NCI-H1092 (cell line): ENCODE measurements around the gene TSC22D1.
"Not testable (repeated sequence)": the region's sequence is repeated elsewhere in the genome, so short reads cannot be mapped to it uniquely, and the experiment has no call there.

ENCODE experiments used
- DNase-seq: peaks from one replicate; lab custom pipeline; 2025; lab: John Stamatoyannopoulos, UW

TSC22D1 gene

GRCh38 chr13:44575741-44576350 is at the start of gene TSC22D1:
Gene TSC22D1 (minus strand): TSS chr13:44576330. CDS start chr13:44576074, 256 bp downstream.
- peak; percentile 15 for DNase-seq

DNA sequence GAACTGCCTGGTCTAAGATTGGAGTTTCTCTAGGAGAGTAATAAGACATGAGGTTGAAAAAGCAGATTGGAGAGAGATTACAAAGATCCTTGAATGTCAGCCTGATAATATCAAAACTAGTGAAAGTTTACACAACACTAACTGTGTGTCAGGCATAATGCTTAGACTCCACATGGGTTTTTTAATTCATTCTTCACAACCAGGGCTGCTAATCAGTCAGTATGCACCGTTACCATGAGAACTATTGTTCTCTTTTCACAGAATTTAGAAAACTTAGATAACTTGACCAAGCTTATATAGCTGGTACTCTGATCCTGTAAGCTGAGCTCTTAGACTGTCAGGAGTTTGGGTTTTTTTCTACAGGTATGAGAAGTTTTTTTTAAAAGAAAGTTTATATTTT is 46.6 kb upstream of the TSC22D1 start:
- no peak for DNase-seq

GRCh38 chr13:44622261-44622660 is 46.1 kb upstream of the TSC22D1 start:
- DNase-seq: no peak

DNA sequence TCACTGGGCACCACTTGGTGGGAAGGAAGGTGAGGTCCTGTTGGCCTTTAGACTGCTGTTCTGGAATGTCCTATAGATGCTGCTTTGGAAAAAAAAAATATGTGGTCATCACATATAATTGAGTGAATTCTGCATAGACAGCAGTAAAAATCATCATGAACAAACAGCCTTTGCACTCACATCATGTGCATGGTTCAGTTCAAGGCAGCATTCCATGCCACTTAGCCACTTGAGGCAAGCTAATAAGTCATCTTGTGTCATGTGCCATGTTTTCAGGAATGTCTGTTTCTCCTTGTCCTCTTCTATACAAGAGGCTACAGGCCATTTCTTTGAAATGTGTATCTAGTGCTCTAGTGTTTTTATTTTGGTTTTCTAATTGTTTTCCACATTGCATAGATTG is 43.9 kb upstream of the TSC22D1 start:
- no peak for DNase-seq

- DNase-seq: no peak
These were observed 43.5 kb upstream of the TSC22D1 start for GRCh38 chr13:44619651-44620050.

- no peak for DNase-seq
These were observed 42.2 kb upstream of the TSC22D1 start for GRCh38 chr13:44618326-44618725.

DNA sequence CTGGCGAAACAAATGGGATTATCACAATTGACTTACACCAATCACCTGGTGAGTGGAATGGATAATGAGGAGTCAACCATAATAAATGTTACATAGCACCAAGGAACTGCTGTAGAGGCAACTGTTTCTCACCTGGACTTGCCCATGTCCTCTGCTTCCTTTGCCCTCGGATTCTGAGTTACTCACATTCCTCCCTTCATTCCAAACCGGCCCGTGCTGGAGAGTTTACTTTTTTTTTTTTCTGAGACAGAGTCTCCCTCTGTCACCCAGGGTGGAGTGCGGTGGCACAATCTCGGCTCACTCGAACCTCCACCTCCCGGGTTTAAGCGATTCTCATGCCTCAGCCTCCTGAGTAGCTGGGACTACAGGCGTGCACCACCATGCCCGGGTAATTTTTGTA is 41.5 kb upstream of the TSC22D1 start:
- no peak for DNase-seq

- no peak for DNase-seq
These were observed 33.0 kb upstream of the TSC22D1 start for GRCh38 chr13:44609137-44609536.

GRCh38 chr13:44605721-44606120 is 29.6 kb upstream of the TSC22D1 start:
- no peak for DNase-seq

DNA sequence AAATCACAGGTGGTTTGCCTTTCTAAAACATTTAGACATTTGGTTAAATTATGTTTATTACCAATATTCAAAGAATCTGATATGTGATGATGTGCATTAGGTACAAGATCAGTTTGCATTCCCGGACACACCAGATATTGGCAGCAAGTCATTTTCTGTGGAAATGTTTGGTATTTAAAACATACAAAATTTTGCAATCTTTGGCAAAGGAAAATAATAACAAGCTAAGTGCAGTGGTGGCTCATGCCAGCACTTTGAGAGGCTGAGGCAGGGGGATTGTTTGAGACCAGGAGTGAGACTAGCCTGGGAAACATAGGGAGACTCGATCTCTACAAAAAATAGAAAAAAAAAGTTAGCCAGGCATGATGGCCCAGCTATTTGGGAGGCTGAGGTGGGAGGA is 29.1 kb upstream of the TSC22D1 start:
- DNase-seq: no peak

DNA sequence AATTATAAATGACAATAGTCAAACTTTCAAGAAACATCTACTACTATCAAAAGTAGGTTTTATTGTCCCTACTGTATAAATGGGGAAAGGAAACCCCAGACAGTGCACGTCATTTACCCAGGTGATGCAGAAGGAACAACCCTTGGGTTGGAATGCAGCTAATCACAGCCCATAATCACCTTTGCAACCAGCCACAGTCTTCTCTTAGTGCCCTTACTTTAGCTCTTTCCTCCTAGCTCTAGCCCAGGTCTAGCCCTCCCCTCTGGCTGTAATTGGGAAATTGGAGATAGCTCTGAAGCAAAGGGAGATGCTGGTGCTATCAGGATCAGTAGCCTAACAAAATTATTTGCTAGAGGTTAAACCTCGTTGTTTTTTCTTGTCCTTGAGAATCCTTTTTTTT is 25.5 kb upstream of the TSC22D1 start:
- no peak for DNase-seq

DNA sequence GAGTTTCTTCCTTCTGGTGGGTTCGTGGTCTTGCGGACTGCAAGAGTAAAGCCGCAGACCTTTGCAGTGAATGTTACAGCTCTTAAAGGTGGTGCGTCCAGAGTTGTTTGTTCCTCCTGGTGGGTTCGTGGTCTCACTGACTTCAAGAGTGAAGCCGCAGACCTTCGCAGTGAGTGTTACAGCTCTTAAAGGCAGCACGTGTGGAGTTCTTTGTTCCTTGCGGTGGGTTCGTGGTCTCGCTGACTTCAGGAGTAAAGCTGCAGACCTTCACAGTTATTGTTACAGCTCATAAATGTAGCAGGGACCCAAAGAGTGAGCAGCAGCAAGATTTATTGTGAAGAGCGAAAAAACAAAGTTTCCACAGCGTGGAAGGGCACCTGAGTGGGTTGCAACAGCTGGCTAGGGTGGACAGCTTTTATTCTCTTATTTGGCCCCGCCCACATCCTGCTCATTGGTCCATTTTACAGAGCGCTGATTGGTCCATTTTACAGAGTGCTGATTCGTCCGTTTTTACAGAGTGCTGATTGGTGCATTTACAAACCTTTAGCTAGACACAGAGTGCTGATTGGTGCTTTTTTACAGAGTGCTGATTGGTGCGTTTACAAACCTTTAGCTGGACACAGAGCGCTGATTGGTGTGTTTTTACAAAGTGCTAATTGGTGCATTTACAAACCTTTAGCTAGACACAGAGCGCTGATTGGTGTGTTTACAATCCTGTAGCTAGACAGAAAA is 17.9 kb upstream of the TSC22D1 start:
- DNase-seq: not testable (repeated sequence)

DNA sequence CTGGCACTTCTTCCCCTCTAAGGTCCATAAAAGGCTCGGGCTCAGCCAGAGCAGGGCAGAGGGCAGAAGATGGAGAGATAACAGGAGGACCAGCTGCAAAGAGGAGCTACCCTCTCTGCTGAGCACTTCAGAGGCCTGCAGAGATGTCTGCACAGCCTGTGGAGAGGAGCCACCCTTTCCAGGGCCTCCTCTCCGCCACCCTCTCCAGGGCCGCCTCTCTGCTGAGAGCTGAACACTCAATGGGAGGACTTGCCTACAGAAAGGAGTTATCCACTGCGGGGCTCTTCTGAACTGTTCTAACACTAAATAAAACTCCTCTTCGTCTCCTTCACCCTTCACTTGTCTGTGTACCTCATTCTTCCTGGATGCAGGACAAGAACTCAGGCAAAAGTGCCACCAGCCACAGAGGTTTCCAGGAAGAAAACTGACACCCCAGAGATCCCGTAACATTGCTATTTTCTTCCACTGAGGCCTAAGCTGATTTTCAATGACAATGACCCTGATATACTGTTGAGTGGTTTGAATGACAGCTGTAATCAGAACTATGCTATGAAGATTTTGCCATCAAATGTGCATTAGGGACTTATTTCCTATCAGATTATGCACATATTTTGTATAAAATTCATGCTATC is 16.2 kb upstream of the TSC22D1 start:
- DNase-seq: no peak

- no peak for DNase-seq
These were observed 15.2 kb upstream of the TSC22D1 start for GRCh38 chr13:44591316-44591715.

DNA sequence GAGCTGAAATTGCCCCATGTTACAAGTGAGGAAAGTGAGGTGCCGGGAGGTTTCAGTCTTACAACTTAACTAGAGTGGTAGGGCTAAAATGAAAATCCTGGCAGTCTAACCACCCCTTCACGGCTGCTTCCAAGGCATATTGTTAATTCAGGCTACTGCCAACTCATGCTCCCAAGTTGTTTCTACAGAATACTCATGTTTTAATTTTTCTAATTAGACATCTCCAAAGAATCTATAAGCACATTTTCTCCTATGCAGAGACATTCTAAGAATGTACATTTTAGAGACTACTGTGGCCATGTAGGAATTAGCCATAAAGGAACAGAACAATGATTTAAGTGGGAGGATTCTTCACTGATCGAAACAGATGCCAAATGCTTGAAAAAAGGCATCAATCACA is 7.0 kb upstream of the TSC22D1 start:
- no peak for DNase-seq

DNA sequence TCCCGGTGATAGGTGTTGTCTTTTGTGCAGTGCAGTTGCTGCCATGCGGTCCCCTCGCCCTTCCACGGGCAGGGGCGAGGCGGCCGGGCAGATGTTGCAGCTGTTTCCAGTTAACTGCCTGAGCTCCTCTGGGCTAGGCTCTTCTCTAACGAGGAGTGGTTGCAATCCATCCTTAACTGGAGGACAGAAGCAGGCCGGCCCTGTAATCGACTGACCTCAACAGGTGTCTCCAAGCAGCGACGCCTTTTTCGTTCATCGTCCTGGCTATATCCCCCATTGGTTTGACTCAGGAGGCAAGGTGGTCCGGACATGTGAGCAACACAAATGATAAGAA is 1.9 kb upstream of the TSC22D1 start:
- DNase-seq: peak; percentile 60

DNA sequence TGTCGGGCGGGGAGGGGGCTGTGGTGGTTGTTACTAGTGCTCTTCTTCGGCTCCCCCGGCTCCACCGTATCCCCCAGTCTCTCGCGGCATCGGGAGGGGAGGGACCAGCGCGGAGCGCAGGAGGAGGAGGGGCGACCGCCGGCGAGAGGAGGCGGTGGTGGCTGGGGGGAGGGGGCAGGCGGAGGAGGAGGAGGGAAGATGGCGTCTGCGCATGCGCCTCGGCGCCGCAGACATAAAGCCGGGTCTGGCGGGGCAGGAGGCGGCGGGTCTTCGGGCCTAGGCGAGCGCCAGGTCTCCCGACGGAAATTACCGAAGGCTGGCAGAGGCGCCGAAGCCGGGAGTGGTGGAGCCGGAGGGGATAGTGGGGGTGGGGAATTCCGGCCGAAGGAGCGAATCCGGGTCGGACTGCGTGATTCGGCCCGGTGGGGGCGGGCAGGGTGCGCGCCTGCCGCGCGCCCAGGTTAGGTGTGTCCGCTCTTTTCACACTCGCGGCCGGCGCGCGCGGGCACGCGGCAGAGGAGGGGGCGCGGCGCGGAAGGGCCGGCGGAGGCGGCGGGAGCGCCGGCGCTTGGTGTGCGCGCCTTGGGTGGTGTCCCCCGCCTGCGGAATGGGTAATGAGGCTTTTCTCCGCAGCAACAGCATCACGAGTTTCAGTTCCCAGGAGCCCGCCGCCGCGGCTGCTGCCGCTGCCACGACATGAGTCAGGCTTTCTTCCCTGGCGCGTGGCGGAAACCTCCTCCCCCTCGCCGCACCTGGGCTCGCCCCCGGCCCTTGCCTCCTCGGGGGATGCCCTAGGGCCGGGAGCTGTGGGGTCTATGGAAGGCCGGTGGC is 1.3 kb upstream of the TSC22D1 start:
- peak; percentile 95 for DNase-seq

DNA sequence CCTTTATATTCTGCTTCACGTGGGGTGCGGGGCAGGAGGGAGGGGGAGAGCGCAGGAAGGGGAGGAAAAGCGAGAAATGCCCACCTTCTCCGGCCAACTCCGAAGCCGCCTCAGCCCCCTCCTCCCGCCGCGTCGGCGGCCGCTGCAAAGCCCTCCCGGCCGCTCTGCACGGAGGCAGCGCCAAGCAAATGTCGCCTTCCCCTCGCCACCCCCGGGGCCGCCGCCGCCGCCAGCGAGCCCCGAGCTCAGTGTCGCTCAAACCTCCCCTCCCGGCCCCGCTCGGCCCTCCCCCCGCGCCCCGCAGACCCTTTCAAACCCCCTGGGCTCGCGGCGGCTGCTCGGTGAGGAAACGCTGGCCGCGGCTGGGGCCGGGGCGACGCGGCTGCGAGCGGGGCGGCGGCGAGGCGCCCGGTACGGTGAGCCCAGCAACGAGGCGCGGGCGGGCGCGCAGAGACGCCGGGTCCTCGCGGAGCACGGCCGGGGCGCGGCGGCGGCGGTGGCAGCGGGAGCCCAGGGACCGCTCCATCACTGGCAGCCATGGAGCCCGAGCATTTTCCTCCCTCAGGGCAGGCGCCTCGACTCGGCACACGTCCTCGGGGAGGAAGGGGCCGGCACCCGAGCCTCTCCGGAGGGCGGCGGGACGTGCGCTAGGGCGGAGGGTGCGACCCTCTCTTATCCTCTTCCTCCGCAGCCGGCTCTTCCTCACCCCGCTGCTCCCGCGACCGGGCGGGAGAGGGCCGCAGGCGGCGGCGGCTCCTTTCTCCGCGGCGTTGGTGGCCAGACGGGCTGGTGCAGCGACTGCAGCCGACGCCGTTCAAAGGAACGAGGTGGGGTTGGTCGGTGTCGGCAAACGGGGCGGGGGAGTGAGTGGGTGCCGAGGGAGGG is 463 bp upstream of the TSC22D1 start:
- DNase-seq: no peak

GRCh38 chr13:44575035-44575434 is 1.1 kb downstream of the TSC22D1 start:
- no peak for DNase-seq

GRCh38 chr13:44574466-44574855 is 1.7 kb downstream of the TSC22D1 start:
- DNase-seq: no peak

- no peak for DNase-seq
These were observed 2.2 kb downstream of the TSC22D1 start for GRCh38 chr13:44573790-44574465.
